Measurements from ENCODE around the gene ISCU. TPM values are rescaled to one million over a fixed set of nuclear protein-coding genes. Genes with fewer than 3 reads are reported as not detected.
A peak's percentile ranks its signal among the peaks of the same experiment; 100 is the strongest.

Gene ISCU
- polyA plus RNA-seq, 1 of the 3 experiments (the other 2 are of a cell fraction), result 165 TPM

GRCh38 chr12:108525681-108526080 is 36.7 kb upstream of the ISCU start:
- POLR2A ChIA-PET, result no interaction called here
- no peak overlapping the region for H3K9ac ChIP-seq
- CTCF ChIA-PET, result interaction anchor here (2.7 kb wide), 1 partner anchor 12 kb away, joined by 9 read pairs; no protein-coding TSS in a partner anchor
- peaks cover 44 to 87% of the 10 kb centered on the region in 2 experiments for H3K36me3 ChIP-seq (replicated peaks in 1 of 2; ENCODE audit: control insufficient read depth in 1 of 2, insufficient read depth in 2 of 2, low read length in 1 of 2)
- H3K4me1 ChIP-seq (ENCODE audit: control insufficient read depth in 1 of 2, insufficient read depth in 2 of 2, low read depth in 1 of 2, low read length in 1 of 2), result peaks cover 0 to 6% of the 10 kb centered on the region in 2 experiments; a peak in 1 of 4 replicates
- H3K79me2 ChIP-seq (ENCODE audit: insufficient read depth), result 0 out of 2 replicates have a peak, but pooled peaks cover 3% of the 10 kb centered on the region
- TF ChIP-seq NFIC (IDR thresholded peaks at IDR 0.05; ENCODE audit: borderline replicate concordance) (no peak), RAD21 (IDR thresholded peaks at IDR 0.05; ENCODE audit: low read length) (no peak), MAX (IDR thresholded peaks at IDR 0.05; ENCODE audit: low read depth) (no peak), RFX5 (IDR thresholded peaks at IDR 0.05; ENCODE audit: low read length) (no peak), SMC3 (IDR thresholded peaks at IDR 0.05; ENCODE audit: low read depth, low read length) (no peak), SIN3A (IDR thresholded peaks at IDR 0.05; ENCODE audit: borderline replicate concordance, low read depth, low read length) (no peak), RXRA (IDR thresholded peaks at IDR 0.05; ENCODE audit: borderline replicate concordance, low read depth) (no peak), CHD2 (IDR thresholded peaks at IDR 0.05; ENCODE audit: low read length, partially characterized antibody) (no peak), JUND (IDR thresholded peaks at IDR 0.05) (no peak), ELF1 (IDR thresholded peaks at IDR 0.05) (no peak), FOXM1 (IDR thresholded peaks at IDR 0.05; ENCODE audit: low read depth) (no peak), TAF1 (IDR thresholded peaks at IDR 0.05; ENCODE audit: borderline replicate concordance, low read depth, low read length) (no peak)
- TF ChIP-seq, protein P1, sequence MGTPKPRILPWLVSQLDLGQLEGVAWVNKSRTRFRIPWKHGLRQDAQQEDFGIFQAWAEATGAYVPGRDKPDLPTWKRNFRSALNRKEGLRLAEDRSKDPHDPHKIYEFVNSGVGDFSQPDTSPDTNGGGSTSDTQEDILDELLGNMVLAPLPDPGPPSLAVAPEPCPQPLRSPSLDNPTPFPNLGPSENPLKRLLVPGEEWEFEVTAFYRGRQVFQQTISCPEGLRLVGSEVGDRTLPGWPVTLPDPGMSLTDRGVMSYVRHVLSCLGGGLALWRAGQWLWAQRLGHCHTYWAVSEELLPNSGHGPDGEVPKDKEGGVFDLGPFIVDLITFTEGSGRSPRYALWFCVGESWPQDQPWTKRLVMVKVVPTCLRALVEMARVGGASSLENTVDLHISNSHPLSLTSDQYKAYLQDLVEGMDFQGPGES (IDR thresholded peaks at IDR 0.05; ENCODE audit: low read depth, low read length), result no peak
- TF ChIP-seq, protein P2, sequence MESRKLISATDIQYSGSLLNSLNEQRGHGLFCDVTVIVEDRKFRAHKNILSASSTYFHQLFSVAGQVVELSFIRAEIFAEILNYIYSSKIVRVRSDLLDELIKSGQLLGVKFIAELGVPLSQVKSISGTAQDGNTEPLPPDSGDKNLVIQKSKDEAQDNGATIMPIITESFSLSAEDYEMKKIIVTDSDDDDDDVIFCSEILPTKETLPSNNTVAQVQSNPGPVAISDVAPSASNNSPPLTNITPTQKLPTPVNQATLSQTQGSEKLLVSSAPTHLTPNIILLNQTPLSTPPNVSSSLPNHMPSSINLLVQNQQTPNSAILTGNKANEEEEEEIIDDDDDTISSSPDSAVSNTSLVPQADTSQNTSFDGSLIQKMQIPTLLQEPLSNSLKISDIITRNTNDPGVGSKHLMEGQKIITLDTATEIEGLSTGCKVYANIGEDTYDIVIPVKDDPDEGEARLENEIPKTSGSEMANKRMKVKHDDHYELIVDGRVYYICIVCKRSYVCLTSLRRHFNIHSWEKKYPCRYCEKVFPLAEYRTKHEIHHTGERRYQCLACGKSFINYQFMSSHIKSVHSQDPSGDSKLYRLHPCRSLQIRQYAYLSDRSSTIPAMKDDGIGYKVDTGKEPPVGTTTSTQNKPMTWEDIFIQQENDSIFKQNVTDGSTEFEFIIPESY (IDR thresholded peaks at IDR 0.05; ENCODE audit: borderline replicate concordance, low read depth), result no peak
- TF ChIP-seq, protein P3, sequence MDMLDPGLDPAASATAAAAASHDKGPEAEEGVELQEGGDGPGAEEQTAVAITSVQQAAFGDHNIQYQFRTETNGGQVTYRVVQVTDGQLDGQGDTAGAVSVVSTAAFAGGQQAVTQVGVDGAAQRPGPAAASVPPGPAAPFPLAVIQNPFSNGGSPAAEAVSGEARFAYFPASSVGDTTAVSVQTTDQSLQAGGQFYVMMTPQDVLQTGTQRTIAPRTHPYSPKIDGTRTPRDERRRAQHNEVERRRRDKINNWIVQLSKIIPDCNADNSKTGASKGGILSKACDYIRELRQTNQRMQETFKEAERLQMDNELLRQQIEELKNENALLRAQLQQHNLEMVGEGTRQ (IDR thresholded peaks at IDR 0.05; ENCODE audit: borderline replicate concordance, low read depth, low read length), result no peak
- TF ChIP-seq, protein P4, sequence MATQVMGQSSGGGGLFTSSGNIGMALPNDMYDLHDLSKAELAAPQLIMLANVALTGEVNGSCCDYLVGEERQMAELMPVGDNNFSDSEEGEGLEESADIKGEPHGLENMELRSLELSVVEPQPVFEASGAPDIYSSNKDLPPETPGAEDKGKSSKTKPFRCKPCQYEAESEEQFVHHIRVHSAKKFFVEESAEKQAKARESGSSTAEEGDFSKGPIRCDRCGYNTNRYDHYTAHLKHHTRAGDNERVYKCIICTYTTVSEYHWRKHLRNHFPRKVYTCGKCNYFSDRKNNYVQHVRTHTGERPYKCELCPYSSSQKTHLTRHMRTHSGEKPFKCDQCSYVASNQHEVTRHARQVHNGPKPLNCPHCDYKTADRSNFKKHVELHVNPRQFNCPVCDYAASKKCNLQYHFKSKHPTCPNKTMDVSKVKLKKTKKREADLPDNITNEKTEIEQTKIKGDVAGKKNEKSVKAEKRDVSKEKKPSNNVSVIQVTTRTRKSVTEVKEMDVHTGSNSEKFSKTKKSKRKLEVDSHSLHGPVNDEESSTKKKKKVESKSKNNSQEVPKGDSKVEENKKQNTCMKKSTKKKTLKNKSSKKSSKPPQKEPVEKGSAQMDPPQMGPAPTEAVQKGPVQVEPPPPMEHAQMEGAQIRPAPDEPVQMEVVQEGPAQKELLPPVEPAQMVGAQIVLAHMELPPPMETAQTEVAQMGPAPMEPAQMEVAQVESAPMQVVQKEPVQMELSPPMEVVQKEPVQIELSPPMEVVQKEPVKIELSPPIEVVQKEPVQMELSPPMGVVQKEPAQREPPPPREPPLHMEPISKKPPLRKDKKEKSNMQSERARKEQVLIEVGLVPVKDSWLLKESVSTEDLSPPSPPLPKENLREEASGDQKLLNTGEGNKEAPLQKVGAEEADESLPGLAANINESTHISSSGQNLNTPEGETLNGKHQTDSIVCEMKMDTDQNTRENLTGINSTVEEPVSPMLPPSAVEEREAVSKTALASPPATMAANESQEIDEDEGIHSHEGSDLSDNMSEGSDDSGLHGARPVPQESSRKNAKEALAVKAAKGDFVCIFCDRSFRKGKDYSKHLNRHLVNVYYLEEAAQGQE (IDR thresholded peaks at IDR 0.05; ENCODE audit: low read depth, low read length), result no peak
- no peak for DNase-seq
- peaks cover 11% of the 10 kb centered on the region; the same call in 1 of the 2 replicates for H4K20me1 ChIP-seq (ENCODE audit: insufficient read depth)
- no peaks in the 10 kb centered on the region for H3K9me3 ChIP-seq
- H3K4me2 ChIP-seq, result no peak overlapping the region
- 48% methylated on average over 5 of the region's 5 CpGs for WGBS (ENCODE audit: low lambda C conversion rate)
- no peak overlapping the region for H3K4me3 ChIP-seq (ENCODE audit: low read depth in 2 of 2, low read length in 1 of 2)
- H2AFZ ChIP-seq (ENCODE audit: low read depth), result no peak overlapping the region
- H3F3A ChIP-seq (replicated peaks; ENCODE audit: insufficient read depth), result peaks cover 13% of the 10 kb centered on the region
- H3K27ac ChIP-seq (ENCODE audit: low read depth in 2 of 2, low read length in 1 of 2), result peak overlapping the region in 1 of 2 experiments; percentile 19; a peak in 1 of 4 replicates
- H3K9me2 ChIP-seq, result no peaks in the 10 kb centered on the region
- no peaks in the 10 kb centered on the region for H3K27me3 ChIP-seq (ENCODE audit: insufficient read depth)

Data from SK-N-SH (cell line).